Heart left ventricle (tissue), 13 donors: ENCODE measurements around the gene CHRNA5.

Experiments
- POLR2A ChIP-seq, 2 donors: fragments of 450-650 bp; IDR thresholded peaks; one replicate each; pipeline ENCODE4 v1.6.1; 2017; ENCODE audit warnings: antibody characterized with exemption in 2 of 2, mild to moderate bottlenecking in 2 of 2, moderate library complexity in 2 of 2
- TF ChIP-seq, protein P1 (sequence below), 12 donors: fragments of 200-600 bp; sonication (generic) in 4 of 12; IDR thresholded peaks; one replicate each; pipeline versions ENCODE4 v1.5.0 to v1.8.0; 2018 to 2022; ENCODE audit warnings: antibody characterized with exemption in 12 of 12, mild to moderate bottlenecking in 5 of 12
- donor health status: ischemic (EF 13 %, LVEDD 7.1; RV severe dilation, severe dysfunction).
- donor health status: DM: no; HTN: yes; CAD: no.
- donor health status: DM: no; HTN: no; CAD: no.
- donor health status: ischemic (EF 25% LVEDD 6.9; RV normal size, moderate dysfunction).
- donor health status: ischemic (EF 25% LVEDD 5.7; RV mildly dilated, moderate dysfunction).
- donor health status: ischemic (EF 35%, LVEDD 5.7; RV mildly dilated, moderate dysfunction).
- donor health status: nonischemic (EF 11% LVEDD 7.7; RV severe dilation, severe dysfunction).
- donor health status: DM: yes; HTN: yes; CAD: no.
- donor health status: PGD.
- donor health status: ischemic (EF 29% LVEDD 5.4; RV normal size, mild dysfunction).
- donor health status: nonischemic (EF 23%, LVEDD 6.1; RV moderate dilation, normal function).

DNA sequence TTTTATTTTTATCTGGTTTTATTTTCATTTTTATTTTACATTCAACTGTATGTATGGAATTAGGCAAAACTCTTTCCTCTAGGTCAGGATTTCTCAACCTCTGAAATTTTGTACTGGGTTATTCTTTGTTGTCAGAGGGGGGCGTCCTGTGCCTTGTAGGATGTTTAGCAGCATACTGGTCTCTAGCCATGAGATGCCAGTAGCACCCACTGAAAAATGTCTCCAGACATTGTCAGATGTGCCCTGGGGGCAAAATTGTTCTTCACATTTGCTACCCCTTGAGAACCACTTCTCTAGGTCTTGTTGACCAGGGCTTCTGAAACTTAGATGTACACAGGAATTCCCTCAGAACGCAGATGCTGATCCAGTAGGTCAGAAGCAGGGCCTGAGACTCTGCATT, 5.4 kb downstream of the CHRNA5 start:
- TF ChIP-seq, protein P1, sequence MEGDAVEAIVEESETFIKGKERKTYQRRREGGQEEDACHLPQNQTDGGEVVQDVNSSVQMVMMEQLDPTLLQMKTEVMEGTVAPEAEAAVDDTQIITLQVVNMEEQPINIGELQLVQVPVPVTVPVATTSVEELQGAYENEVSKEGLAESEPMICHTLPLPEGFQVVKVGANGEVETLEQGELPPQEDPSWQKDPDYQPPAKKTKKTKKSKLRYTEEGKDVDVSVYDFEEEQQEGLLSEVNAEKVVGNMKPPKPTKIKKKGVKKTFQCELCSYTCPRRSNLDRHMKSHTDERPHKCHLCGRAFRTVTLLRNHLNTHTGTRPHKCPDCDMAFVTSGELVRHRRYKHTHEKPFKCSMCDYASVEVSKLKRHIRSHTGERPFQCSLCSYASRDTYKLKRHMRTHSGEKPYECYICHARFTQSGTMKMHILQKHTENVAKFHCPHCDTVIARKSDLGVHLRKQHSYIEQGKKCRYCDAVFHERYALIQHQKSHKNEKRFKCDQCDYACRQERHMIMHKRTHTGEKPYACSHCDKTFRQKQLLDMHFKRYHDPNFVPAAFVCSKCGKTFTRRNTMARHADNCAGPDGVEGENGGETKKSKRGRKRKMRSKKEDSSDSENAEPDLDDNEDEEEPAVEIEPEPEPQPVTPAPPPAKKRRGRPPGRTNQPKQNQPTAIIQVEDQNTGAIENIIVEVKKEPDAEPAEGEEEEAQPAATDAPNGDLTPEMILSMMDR (IDR thresholded peaks at IDR 0.05): no peak
- no peak for TF ChIP-seq POLR2A (IDR thresholded peaks at IDR 0.05)
